GM12878 (cell line): ENCODE data around the gene PSMD13. TPM values are rescaled to one million over a fixed set of nuclear protein-coding genes. Genes with fewer than 3 reads are reported as not detected.
"Not testable (repeated sequence)": the region's sequence is repeated elsewhere in the genome, so short reads cannot be mapped to it uniquely, and the experiment has no call there.

Experiments
- ATAC-seq: fragments of 200-7000 bp; cut with Tn5 transposase; 3 replicates; pipeline ENCODE4 v1.9.1; 2020; ENCODE audit warnings: mild to moderate bottlenecking, moderate library complexity
- BruUV-seq: library from RNA; stranded (reverse); fragments of 400-500 nt; replicated peaks from 2 replicates; lab custom pipeline; 2021; lab: Mats Ljungman, UMichigan
- CTCF ChIA-PET: fragments of 300-600 bp; sonication (Branson Sonifier 250); formaldehyde crosslinking; extraction: SDS; loops from one replicate; lab custom pipeline; 2021; ENCODE audit warnings: inconsistent platforms; lab: Yijun Ruan, JAX
- POLR2A ChIA-PET: fragments of 350-600 bp; formaldehyde crosslinking; extraction: SDS; loops from one replicate; lab custom pipeline; 2021; ENCODE audit warnings: inconsistent platforms; lab: Charles Lee
- RAD21 ChIA-PET: fragments of 300-600 bp; sonication (Branson Sonifier 250); formaldehyde crosslinking; loops from one replicate; lab custom pipeline; 2023; ENCODE audit warnings: antibody characterized with exemption; ENCODE audit not compliant: unreplicated experiment; lab: Charles Lee
- SMC1A ChIA-PET: fragments of 300-600 bp; sonication (Branson Sonifier 250); formaldehyde crosslinking; loops from one replicate; lab custom pipeline; 2023; ENCODE audit not compliant: unreplicated experiment, uncharacterized antibody; lab: Charles Lee
- DNase-seq: peaks from one replicate; pipeline ENCODE4 v3.0.0-alpha.2; 2011; ENCODE audit warnings: low read depth, low spot score
- FAIRE-seq: peaks from 3 replicates; lab custom pipeline; 2011; peaks lifted over from hg19 to GRCh38; lab: Jason Lieb, UNC
- H2AFZ ChIP-seq: 2 replicates; pipeline ENCODE4 v1.6.0; 2011; ENCODE audit warnings: low read depth, low read length, control low read depth; ENCODE audit not compliant: control insufficient read depth
- H3K27ac ChIP-seq: 2 replicates; pipeline ENCODE4 v1.5.1; 2011; ENCODE audit warnings: control low read depth; ENCODE audit not compliant: control insufficient read depth, insufficient read depth
- H3K27me3 ChIP-seq, 2 experiments: replicated peaks in 1 of 2; 2 replicates each; pipeline versions ENCODE4 v1.6.0 to v1.6.1; 2011; ENCODE audit warnings: low read length in 1 of 2; ENCODE audit not compliant: control insufficient read depth in 2 of 2, insufficient read depth in 2 of 2
- H3K36me3 ChIP-seq, 2 experiments: 2 replicates each; pipeline ENCODE4 v1.5.1; 2011; ENCODE audit warnings: low read length in 1 of 2; ENCODE audit not compliant: control insufficient read depth in 2 of 2, insufficient read depth in 2 of 2
- H3K4me1 ChIP-seq: 2 replicates; pipeline ENCODE4 v1.6.1; 2011; ENCODE audit warnings: mild to moderate bottlenecking, low read length, moderate library complexity, mixed read lengths; ENCODE audit not compliant: control insufficient read depth, insufficient read depth
- H3K4me2 ChIP-seq: 2 replicates; pipeline ENCODE4 v1.6.0; 2011; ENCODE audit warnings: control low read depth; ENCODE audit not compliant: control insufficient read depth, insufficient read depth
- H3K4me3 ChIP-seq: fragments of 200-600 bp; sonication (generic); 2 replicates; pipeline ENCODE4 v1.5.1; 2016
- H3K79me2 ChIP-seq: 2 replicates; pipeline ENCODE4 v1.6.0; 2011; ENCODE audit warnings: low read length; ENCODE audit not compliant: control insufficient read depth, insufficient read depth
- H3K9ac ChIP-seq: 2 replicates; pipeline ENCODE4 v1.8.0; 2011; ENCODE audit warnings: low read length, control low read depth, mixed read lengths; ENCODE audit not compliant: control insufficient read depth, insufficient read depth
- H3K9me3 ChIP-seq: replicated peaks from 3 replicates; pipeline ENCODE4 v1.5.1; 2011; ENCODE audit warnings: mild to moderate bottlenecking, low read length; ENCODE audit not compliant: control insufficient read depth, insufficient read depth
- H4K20me1 ChIP-seq: 2 replicates; pipeline ENCODE4 v1.6.0; 2011; ENCODE audit not compliant: control insufficient read depth, insufficient read depth
- CTCF ChIP-seq, 3 experiments: IDR thresholded peaks in 2 of 3; conservative IDR thresholded peaks in 1 of 3; 2 replicates each; pipeline ENCODE4 v1.5.1; 2011; ENCODE audit warnings: low read depth in 3 of 3, low read length in 3 of 3, mild to moderate bottlenecking in 3 of 3, control low read depth in 2 of 3, moderate library complexity in 2 of 3, inconsistent platforms in 1 of 3, mixed read lengths in 1 of 3; ENCODE audit not compliant: control insufficient read depth in 2 of 3, insufficient read depth in 1 of 3; ENCODE audit errors: extremely low read depth in 1 of 3
- WGBS: methylation state at CpG from one replicate; pipeline ENCODE4 v1.1.6; 2016; ENCODE audit warnings: low lambda C conversion rate; ENCODE audit not compliant: insufficient replicate concordance, insufficient coverage; ENCODE audit errors: missing lambda C conversion rate; 5-methylcytosine and 5-hydroxymethylcytosine counted together
- in situ Hi-C: fragments of 300-500 bp; cut with MboI; formaldehyde crosslinking; loops from 9 replicates; pipeline ENCODE4 v1.14.3; 2018; ENCODE audit warnings: mixed read lengths
- intact Hi-C: fragments of 100-400 bp; cut with micrococcal nuclease; formaldehyde crosslinking; loops from one replicate; pipeline ENCODE4 v1.14.2; 2022; ENCODE audit not compliant: unreplicated experiment
- polyA plus RNA-seq, 11 experiments: library from polyadenylated mRNA; depleted of rRNA in 4 of 11; unstranded in 6 of 11; stranded (reverse) in 5 of 11; fragments of >200 nt; fragmentation: Nextera tagmentation in 4 of 11; fragmentation: Illumina TruSeq in 1 of 11; extraction: Ambion mirVana in 4 of 11; extraction: Trizol in 1 of 11; gene quantifications; 1 replicate in 1 of 11; 2 replicates in 10 of 11; pipeline versions ENCODE4 v1.2.1 to v1.2.3, GENCODE V29; 2011 to 2016; ENCODE audit warnings: inconsistent platforms in 2 of 11, missing spikeins in 2 of 11, low read depth in 1 of 11
- total RNA-seq, 4 experiments: library from RNA; depleted of rRNA in 3 of 4; stranded (reverse); fragments of >200 nt in 3 of 4; fragmentation: Illumina TruSeq in 1 of 4; extraction: Trizol in 1 of 4; gene quantifications; 2 replicates each; pipeline versions ENCODE4 v1.2.1 to v1.2.3, GENCODE V29; 2013 to 2021

PSMD13 gene
- total and polyA plus RNA-seq, 10 of the 15 experiments (the other 5 are each of a cell fraction or from before 2014, with no cell fraction given): 141 to 303 (median 177) TPM

- H3K9me3 ChIP-seq, POLR2A ChIA-PET, SMC1A ChIA-PET, BruUV-seq, DNase-seq, H3K4me2 ChIP-seq, H3K4me3 ChIP-seq, H3K9ac ChIP-seq, H2AFZ ChIP-seq, H3K27me3 ChIP-seq, H3K4me1 ChIP-seq, intact Hi-C loops, CTCF ChIA-PET, RAD21 ChIA-PET, H4K20me1 ChIP-seq, H3K27ac ChIP-seq, H3K36me3 ChIP-seq, H3K79me2 ChIP-seq, in situ Hi-C loops: not testable (repeated sequence)
- peak; percentile 97 for FAIRE-seq
- peak; percentile 66 for ATAC-seq
- 23% methylated on average over 4 of the region's 8 CpGs for WGBS
- 0 out of 6 replicates have a peak, but pooled peaks of 1 of the 3 experiments have one; percentile 12 for TF ChIP-seq CTCF (IDR thresholded peaks at IDR 0.05 in 2 of 3, conservative IDR thresholded peaks at IDR 0.05 in 1 of 3; ENCODE audit: control insufficient read depth in 2 of 3, extremely low read depth in 1 of 3, insufficient read depth in 1 of 3, low read depth in 3 of 3, low read length in 3 of 3)
Measured at GRCh38 chr11:191490-192478, 45.0 kb upstream of the PSMD13 start.

- H3K4me2 ChIP-seq, POLR2A ChIA-PET, H3K36me3 ChIP-seq, H3K27ac ChIP-seq, H3K27me3 ChIP-seq, DNase-seq, H3K9ac ChIP-seq, BruUV-seq, FAIRE-seq, H3K4me1 ChIP-seq, intact Hi-C loops, ATAC-seq, CTCF ChIA-PET, RAD21 ChIA-PET, H3K79me2 ChIP-seq, H2AFZ ChIP-seq, H3K9me3 ChIP-seq, in situ Hi-C loops, SMC1A ChIA-PET, H4K20me1 ChIP-seq, H3K4me3 ChIP-seq: not testable (repeated sequence)
- 69% methylated on average over 3 of the region's 11 CpGs for WGBS
Measured at GRCh38 chr11:192674-193128, 44.1 kb upstream of the PSMD13 start, which contains the start of gene SCGB1C1. TSS of gene SCGB1C1 (plus strand) at chr11:193078. CDS start at chr11:193100, 22 bp downstream.

GRCh38 chr11:193481-193880 is 43.3 kb upstream of the PSMD13 start:
- H4K20me1 ChIP-seq, H2AFZ ChIP-seq, BruUV-seq, ATAC-seq, H3K27me3 ChIP-seq, POLR2A ChIA-PET, RAD21 ChIA-PET, H3K4me2 ChIP-seq, DNase-seq, SMC1A ChIA-PET, CTCF ChIA-PET, intact Hi-C loops, in situ Hi-C loops, FAIRE-seq, H3K9me3 ChIP-seq, H3K79me2 ChIP-seq, H3K27ac ChIP-seq, H3K9ac ChIP-seq, H3K4me3 ChIP-seq, H3K36me3 ChIP-seq, H3K4me1 ChIP-seq: not testable (repeated sequence)
- 28% methylated on average over 5 of the region's 5 CpGs for WGBS
